NCI-H1694 treated with DMSO at 0.1 percent for 48 hours (cell line): Measurements from ENCODE around the gene E2F7.
"Not testable (repeated sequence)": the region's sequence is repeated elsewhere in the genome, so short reads cannot be mapped to it uniquely, and the experiment has no call there.

Experiments
- DNase-seq: peaks from one replicate; lab custom pipeline; 2025; lab: John Stamatoyannopoulos, UW

E2F7 gene

GRCh38 chr12:77065361-77066204 is at the start of gene E2F7:
TSS of gene E2F7 (minus strand) at chr12:77065569. CDS start at chr12:77064635, 934 bp downstream.
- peak; percentile 87 for DNase-seq

- no peak for DNase-seq
Observed at GRCh38 chr12:77113971-77114370, 48.6 kb upstream of the E2F7 start.

GRCh38 chr12:77108707-77109106 is 43.3 kb upstream of the E2F7 start:
- no peak for DNase-seq

GRCh38 chr12:77107121-77107520 is 41.8 kb upstream of the E2F7 start:
- DNase-seq, result no peak

- DNase-seq, result no peak
Observed at GRCh38 chr12:77104792-77105191, 39.4 kb upstream of the E2F7 start.

GRCh38 chr12:77104286-77104685 is 38.9 kb upstream of the E2F7 start:
- no peak for DNase-seq

- DNase-seq, result no peak
Observed at GRCh38 chr12:77102691-77103090, 37.3 kb upstream of the E2F7 start.

GRCh38 chr12:77102123-77102522 is 36.8 kb upstream of the E2F7 start:
- no peak for DNase-seq

- no peak for DNase-seq
Observed at GRCh38 chr12:77099799-77100198, 34.4 kb upstream of the E2F7 start.

GRCh38 chr12:77097846-77098245 is 32.5 kb upstream of the E2F7 start:
- no peak for DNase-seq

GRCh38 chr12:77092227-77092626 is 26.9 kb upstream of the E2F7 start:
- not testable (repeated sequence) for DNase-seq

GRCh38 chr12:77089686-77090220 is 24.4 kb upstream of the E2F7 start:
- no peak for DNase-seq

- no peak for DNase-seq
Observed at GRCh38 chr12:77087427-77087826, 22.1 kb upstream of the E2F7 start.

GRCh38 chr12:77082021-77082420 is 16.7 kb upstream of the E2F7 start:
- DNase-seq, result no peak

GRCh38 chr12:77079631-77080030 is 14.3 kb upstream of the E2F7 start:
- DNase-seq, result no peak

GRCh38 chr12:77078231-77078630 is 12.9 kb upstream of the E2F7 start:
- DNase-seq, result no peak

- no peak for DNase-seq
Observed at GRCh38 chr12:77076886-77077285, 11.5 kb upstream of the E2F7 start.

GRCh38 chr12:77073894-77074293 is 8.5 kb upstream of the E2F7 start:
- not testable (repeated sequence) for DNase-seq

- no peak for DNase-seq
Observed at GRCh38 chr12:77072833-77073495, 7.6 kb upstream of the E2F7 start.

- no peak for DNase-seq
Observed at GRCh38 chr12:77070800-77071449, 5.6 kb upstream of the E2F7 start.

- DNase-seq, result no peak
Observed at GRCh38 chr12:77070382-77070781, 5.0 kb upstream of the E2F7 start.

- DNase-seq, result no peak
Observed at GRCh38 chr12:77064896-77065360, 441 bp downstream of the E2F7 start.
